HG02885 (cell line): ENCODE data around the gene CAMKMT.

Experiments
- ATAC-seq: cut with Tn5 transposase; IDR thresholded peaks from one replicate; pipeline ENCODE4 v1.9.1; 2021; ENCODE audit warnings: mild to moderate bottlenecking; ENCODE audit not compliant: unreplicated experiment, poor library complexity

The CAMKMT gene

GRCh38 chr2:44546459-44547127 is 184.8 kb downstream of the CAMKMT start:
- no peak for ATAC-seq

- ATAC-seq, result no peak
Measured at GRCh38 chr2:44547718-44548117, 186.0 kb downstream of the CAMKMT start.

- no peak for ATAC-seq
Measured at GRCh38 chr2:44548221-44549098, 186.7 kb downstream of the CAMKMT start.

GRCh38 chr2:44549099-44549471 is 187.3 kb downstream of the CAMKMT start:
- no peak for ATAC-seq

- no peak for ATAC-seq
Measured at GRCh38 chr2:44549856-44550255, 188.1 kb downstream of the CAMKMT start.

GRCh38 chr2:44550561-44550960 is 188.8 kb downstream of the CAMKMT start:
- ATAC-seq, result no peak

- ATAC-seq, result no peak
Measured at GRCh38 chr2:44551497-44551896, 189.8 kb downstream of the CAMKMT start.

- no peak for ATAC-seq
Measured at GRCh38 chr2:44553456-44553855, 191.7 kb downstream of the CAMKMT start.

- no peak for ATAC-seq
Measured at GRCh38 chr2:44555700-44556099, 194.0 kb downstream of the CAMKMT start.

- no peak for ATAC-seq
Measured at GRCh38 chr2:44559108-44559507, 197.4 kb downstream of the CAMKMT start.

- no peak for ATAC-seq
Measured at GRCh38 chr2:44560352-44560751, 198.6 kb downstream of the CAMKMT start.

- no peak for ATAC-seq
Measured at GRCh38 chr2:44560941-44561340, 199.2 kb downstream of the CAMKMT start.

GRCh38 chr2:44562737-44563136 is 201.0 kb downstream of the CAMKMT start:
- ATAC-seq, result no peak

GRCh38 chr2:44564752-44565151 is 203.0 kb downstream of the CAMKMT start:
- no peak for ATAC-seq

- no peak for ATAC-seq
Measured at GRCh38 chr2:44566059-44566458, 204.3 kb downstream of the CAMKMT start.

GRCh38 chr2:44569491-44569890 is 207.7 kb downstream of the CAMKMT start:
- ATAC-seq, result no peak

GRCh38 chr2:44570271-44570670 is 208.5 kb downstream of the CAMKMT start:
- ATAC-seq, result no peak

GRCh38 chr2:44570777-44571176 is 209.0 kb downstream of the CAMKMT start:
- no peak for ATAC-seq

- no peak for ATAC-seq
Measured at GRCh38 chr2:44572196-44572900, 210.6 kb downstream of the CAMKMT start.

GRCh38 chr2:44573996-44574395 is 212.2 kb downstream of the CAMKMT start:
- ATAC-seq, result no peak

- peak; percentile 82 for ATAC-seq
Measured at GRCh38 chr2:44578471-44579093, 216.8 kb downstream of the CAMKMT start.
